ENCODE results near the gene VRK1.

- TF ChIP-seq CSDC2 (CRISPR knock-in tag; IDR thresholded peaks at IDR 0.05): no peak
- TF ChIP-seq ESRRG (CRISPR knock-in tag; IDR thresholded peaks at IDR 0.05): no peak
- TF ChIP-seq ZC3H10 (CRISPR knock-in tag; IDR thresholded peaks at IDR 0.05): no peak
- TF ChIP-seq PPARA (CRISPR knock-in tag; IDR thresholded peaks at IDR 0.05; ENCODE audit: borderline replicate concordance): no peak
- TF ChIP-seq PATZ1 (CRISPR knock-in tag; IDR thresholded peaks at IDR 0.05; ENCODE audit: borderline replicate concordance): no peak
- TF ChIP-seq ARNTL (CRISPR knock-in tag; IDR thresholded peaks at IDR 0.05; ENCODE audit: borderline replicate concordance, low read depth): no peak
- no peak for TF ChIP-seq ZNF8 (CRISPR knock-in tag; IDR thresholded peaks at IDR 0.05)
- TF ChIP-seq, protein P1, sequence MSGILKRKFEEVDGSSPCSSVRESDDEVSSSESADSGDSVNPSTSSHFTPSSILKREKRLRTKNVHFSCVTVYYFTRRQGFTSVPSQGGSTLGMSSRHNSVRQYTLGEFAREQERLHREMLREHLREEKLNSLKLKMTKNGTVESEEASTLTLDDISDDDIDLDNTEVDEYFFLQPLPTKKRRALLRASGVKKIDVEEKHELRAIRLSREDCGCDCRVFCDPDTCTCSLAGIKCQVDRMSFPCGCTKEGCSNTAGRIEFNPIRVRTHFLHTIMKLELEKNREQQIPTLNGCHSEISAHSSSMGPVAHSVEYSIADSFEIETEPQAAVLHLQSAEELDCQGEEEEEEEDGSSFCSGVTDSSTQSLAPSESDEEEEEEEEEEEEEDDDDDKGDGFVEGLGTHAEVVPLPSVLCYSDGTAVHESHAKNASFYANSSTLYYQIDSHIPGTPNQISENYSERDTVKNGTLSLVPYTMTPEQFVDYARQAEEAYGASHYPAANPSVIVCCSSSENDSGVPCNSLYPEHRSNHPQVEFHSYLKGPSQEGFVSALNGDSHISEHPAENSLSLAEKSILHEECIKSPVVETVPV (CRISPR knock-in tag; IDR thresholded peaks at IDR 0.05): no peak
- TF ChIP-seq, protein P2, sequence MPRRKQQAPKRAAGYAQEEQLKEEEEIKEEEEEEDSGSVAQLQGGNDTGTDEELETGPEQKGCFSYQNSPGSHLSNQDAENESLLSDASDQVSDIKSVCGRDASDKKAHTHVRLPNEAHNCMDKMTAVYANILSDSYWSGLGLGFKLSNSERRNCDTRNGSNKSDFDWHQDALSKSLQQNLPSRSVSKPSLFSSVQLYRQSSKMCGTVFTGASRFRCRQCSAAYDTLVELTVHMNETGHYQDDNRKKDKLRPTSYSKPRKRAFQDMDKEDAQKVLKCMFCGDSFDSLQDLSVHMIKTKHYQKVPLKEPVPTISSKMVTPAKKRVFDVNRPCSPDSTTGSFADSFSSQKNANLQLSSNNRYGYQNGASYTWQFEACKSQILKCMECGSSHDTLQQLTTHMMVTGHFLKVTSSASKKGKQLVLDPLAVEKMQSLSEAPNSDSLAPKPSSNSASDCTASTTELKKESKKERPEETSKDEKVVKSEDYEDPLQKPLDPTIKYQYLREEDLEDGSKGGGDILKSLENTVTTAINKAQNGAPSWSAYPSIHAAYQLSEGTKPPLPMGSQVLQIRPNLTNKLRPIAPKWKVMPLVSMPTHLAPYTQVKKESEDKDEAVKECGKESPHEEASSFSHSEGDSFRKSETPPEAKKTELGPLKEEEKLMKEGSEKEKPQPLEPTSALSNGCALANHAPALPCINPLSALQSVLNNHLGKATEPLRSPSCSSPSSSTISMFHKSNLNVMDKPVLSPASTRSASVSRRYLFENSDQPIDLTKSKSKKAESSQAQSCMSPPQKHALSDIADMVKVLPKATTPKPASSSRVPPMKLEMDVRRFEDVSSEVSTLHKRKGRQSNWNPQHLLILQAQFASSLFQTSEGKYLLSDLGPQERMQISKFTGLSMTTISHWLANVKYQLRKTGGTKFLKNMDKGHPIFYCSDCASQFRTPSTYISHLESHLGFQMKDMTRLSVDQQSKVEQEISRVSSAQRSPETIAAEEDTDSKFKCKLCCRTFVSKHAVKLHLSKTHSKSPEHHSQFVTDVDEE (CRISPR knock-in tag; IDR thresholded peaks at IDR 0.05): no peak
- TF ChIP-seq, protein P3, sequence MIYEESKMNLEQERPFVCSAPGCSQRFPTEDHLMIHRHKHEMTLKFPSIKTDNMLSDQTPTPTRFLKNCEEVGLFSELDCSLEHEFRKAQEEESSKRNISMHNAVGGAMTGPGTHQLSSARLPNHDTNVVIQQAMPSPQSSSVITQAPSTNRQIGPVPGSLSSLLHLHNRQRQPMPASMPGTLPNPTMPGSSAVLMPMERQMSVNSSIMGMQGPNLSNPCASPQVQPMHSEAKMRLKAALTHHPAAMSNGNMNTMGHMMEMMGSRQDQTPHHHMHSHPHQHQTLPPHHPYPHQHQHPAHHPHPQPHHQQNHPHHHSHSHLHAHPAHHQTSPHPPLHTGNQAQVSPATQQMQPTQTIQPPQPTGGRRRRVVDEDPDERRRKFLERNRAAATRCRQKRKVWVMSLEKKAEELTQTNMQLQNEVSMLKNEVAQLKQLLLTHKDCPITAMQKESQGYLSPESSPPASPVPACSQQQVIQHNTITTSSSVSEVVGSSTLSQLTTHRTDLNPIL (CRISPR knock-in tag; IDR thresholded peaks at IDR 0.05; ENCODE audit: low read depth): no peak
- TF ChIP-seq ZFP3 (CRISPR knock-in tag; IDR thresholded peaks at IDR 0.05): no peak
- TF ChIP-seq ZFP30 (CRISPR knock-in tag; IDR thresholded peaks at IDR 0.05): no peak
- TF ChIP-seq GLIS3 (CRISPR knock-in tag; IDR thresholded peaks at IDR 0.05): no peak
- no peak for TF ChIP-seq ZNF565 (CRISPR knock-in tag; conservative IDR thresholded peaks at IDR 0.05; ENCODE audit: low read depth)
Observed at GRCh38 chr14:96805956-96806355, 8.8 kb downstream of the VRK1 start.

All from SK-N-SH treated with all-trans-retinoic acid at 6 μM for 48 hours (cell line).